ENCODE results near the gene MAST2.

MAST2 gene

DNA sequence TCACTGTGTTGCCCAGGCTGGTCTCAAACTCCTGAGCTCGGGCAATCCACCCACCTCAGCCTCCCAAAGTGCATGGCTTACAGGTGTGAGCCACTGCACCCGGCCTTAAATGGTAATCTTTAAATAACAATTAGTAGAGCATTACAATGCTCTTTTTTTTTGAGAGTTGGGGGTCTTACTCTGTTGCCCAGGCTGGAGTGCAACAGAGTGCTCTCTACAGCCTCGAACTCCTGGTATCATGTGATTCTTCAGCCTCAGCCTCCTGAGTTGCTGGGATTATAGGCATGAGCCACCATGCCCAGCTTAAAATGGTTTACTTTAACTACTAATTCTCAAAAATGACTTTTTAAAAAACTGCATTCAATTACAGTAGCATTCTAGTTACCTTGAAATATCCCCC is 276.8 kb downstream of the MAST2 start:
- DNase-seq: no peak

DNA sequence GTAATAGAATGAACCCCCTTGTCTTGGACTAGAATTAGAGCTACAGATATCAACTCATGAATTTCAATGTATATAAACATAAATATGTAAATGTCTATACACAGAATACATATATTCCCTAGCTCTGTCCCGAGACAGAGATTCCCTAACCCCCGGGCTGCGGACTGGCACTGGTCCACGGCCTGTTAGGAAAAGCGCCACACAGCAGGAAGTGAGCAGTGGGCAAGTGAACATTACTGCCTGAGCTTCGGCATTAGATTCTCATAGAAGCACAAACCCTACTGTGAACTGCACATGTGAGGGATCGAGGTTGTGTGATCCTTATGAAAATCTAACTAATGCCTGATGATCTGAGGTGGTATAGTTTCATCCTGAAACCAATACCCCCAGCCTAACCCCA is 277.8 kb downstream of the MAST2 start:
- DNase-seq: no peak

DNA sequence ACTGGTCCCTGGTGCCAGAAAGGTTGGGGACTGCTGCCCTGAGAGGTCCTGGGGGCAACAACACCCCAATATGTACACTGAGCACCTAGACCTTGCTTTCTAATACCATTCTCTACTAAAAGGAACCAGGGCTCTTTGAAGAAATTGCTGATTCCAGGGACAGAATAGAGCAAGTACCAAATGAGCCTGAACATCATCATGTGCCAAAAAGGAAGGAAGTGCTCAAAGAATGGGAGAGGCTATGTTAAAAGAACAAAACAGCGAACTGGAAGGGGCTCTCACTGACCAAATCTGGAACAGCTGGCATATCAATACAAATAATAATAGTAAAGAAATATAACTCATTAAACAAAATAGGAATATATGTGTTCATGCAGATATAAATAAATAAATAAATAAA is 278.2 kb downstream of the MAST2 start:
- no peak for DNase-seq

DNA sequence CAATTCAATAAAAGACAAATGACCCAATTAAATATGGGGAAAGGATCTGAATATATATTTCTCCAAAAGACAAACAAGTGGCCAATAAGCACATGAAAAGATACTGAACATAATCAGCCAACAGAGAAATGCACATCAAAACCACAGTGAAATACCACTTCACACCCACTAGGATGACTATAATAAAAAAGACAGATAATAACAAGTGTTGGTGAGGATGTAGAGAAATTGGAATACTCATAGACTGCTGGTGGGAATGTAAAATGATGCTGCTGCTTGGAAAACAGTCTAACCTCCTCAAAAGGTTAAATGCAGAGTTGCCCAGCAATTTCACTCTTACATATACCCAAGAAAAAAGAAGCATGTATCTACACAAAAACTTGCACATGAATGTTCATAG is 280.2 kb downstream of the MAST2 start:
- no peak for DNase-seq

DNA sequence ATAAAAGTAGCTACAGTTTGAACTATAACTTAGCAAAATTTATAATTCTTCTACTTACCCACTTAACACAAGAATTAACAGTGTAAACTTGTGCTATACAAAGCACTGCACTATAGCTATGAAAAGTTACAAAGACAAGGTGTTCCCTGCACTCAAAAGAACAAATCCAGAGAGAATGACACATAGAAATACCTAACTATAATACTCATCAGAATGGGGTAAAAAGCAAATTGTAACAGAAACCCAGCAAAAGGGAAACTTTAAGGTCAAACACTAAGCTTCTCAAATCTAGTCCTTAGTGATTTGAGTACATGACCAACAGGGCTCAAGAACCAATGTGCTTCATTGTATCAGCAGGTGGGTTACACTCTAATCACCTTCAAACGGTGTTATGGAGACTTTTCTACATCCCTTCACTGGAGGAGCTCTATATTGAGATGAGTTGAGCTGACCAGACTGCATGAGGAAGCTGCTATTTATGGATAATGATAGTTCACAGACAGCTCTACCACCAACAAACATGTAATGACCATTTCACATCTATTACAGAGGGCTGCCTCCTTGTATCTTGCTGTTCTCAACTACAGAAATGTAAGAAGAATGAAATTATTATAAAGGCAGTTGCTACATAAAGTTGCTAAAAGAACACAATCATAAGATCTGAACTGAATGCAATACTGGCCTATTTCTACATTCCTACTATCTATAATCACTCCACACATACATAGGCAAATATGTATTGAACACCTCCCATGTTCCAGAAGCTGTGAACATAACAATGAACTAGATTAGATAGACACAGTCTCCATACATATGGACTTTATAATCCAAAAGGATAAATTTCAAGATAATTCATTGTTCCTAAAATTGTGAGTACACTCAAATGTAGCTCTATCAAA is 281.4 kb downstream of the MAST2 start:
- no peak for DNase-seq
